ENCODE data around the gene MPV17L. TPM values are rescaled to one million over a fixed set of nuclear protein-coding genes. Genes with fewer than 3 reads are reported as not detected.
A peak's percentile ranks its signal among the peaks of the same experiment; 100 is the strongest.
"Not testable (repeated sequence)": the region's sequence is repeated elsewhere in the genome, so short reads cannot be mapped to it uniquely, and the experiment has no call there.

Gene MPV17L
- under 0.01 and 0.20 TPM in 2 replicates for total RNA-seq

- peak; percentile 1 to 38 for DNase-seq (ENCODE audit: low read depth in 2 of 2)
Measured at GRCh38 chr16:15395631-15396508, at the start of gene MPV17L. Gene MPV17L, plus strand, starts transcription at chr16:15395754. Its CDS starts 144 bp downstream, at chr16:15395898.

- DNase-seq (ENCODE audit: low read depth in 2 of 2): not testable (repeated sequence)
Measured at GRCh38 chr16:15348721-15349120, 46.8 kb upstream of the MPV17L start.

- not testable (repeated sequence) for DNase-seq (ENCODE audit: low read depth in 2 of 2)
Measured at GRCh38 chr16:15351251-15351650, 44.3 kb upstream of the MPV17L start.

GRCh38 chr16:15351745-15352144 lies 43.8 kb upstream of the MPV17L start:
- not testable (repeated sequence) for DNase-seq (ENCODE audit: low read depth in 2 of 2)

GRCh38 chr16:15352852-15353251 lies 42.7 kb upstream of the MPV17L start:
- DNase-seq (ENCODE audit: low read depth in 2 of 2): not testable (repeated sequence)

- DNase-seq (ENCODE audit: low read depth in 2 of 2): not testable (repeated sequence)
Measured at GRCh38 chr16:15354846-15355245, 40.7 kb upstream of the MPV17L start.

GRCh38 chr16:15357495-15357894 lies 38.1 kb upstream of the MPV17L start:
- not testable (repeated sequence) for DNase-seq (ENCODE audit: low read depth in 2 of 2)

GRCh38 chr16:15378194-15378593 lies 17.4 kb upstream of the MPV17L start, which contains the start of gene NPIPA5:
Gene NPIPA5, minus strand, starts transcription at chr16:15378294. Its CDS starts 0 bp downstream, at chr16:15378294.
- DNase-seq (ENCODE audit: low read depth in 2 of 2): not testable (repeated sequence)

GRCh38 chr16:15382810-15383209 lies 12.7 kb upstream of the MPV17L start:
- DNase-seq (ENCODE audit: low read depth in 2 of 2): not testable (repeated sequence)

- DNase-seq (ENCODE audit: low read depth in 2 of 2): not testable (repeated sequence)
Measured at GRCh38 chr16:15388060-15388459, 7.5 kb upstream of the MPV17L start.

- DNase-seq (ENCODE audit: low read depth in 2 of 2): not testable (repeated sequence)
Measured at GRCh38 chr16:15389916-15390315, 5.6 kb upstream of the MPV17L start.

GRCh38 chr16:15393025-15393424 lies 2.5 kb upstream of the MPV17L start:
- DNase-seq (ENCODE audit: low read depth in 2 of 2): not testable (repeated sequence)

GRCh38 chr16:15396509-15396829 lies 915 bp downstream of the MPV17L start:
- not testable (repeated sequence) for DNase-seq (ENCODE audit: low read depth in 2 of 2)

- DNase-seq (ENCODE audit: low read depth in 2 of 2): no peak
Measured at GRCh38 chr16:15396948-15397594, 1.5 kb downstream of the MPV17L start.

- DNase-seq (ENCODE audit: low read depth in 2 of 2): no peak
Measured at GRCh38 chr16:15398618-15399316, 3.2 kb downstream of the MPV17L start.

GRCh38 chr16:15399317-15399716 lies 3.8 kb downstream of the MPV17L start:
- DNase-seq (ENCODE audit: low read depth in 2 of 2): no peak

- DNase-seq (ENCODE audit: low read depth in 2 of 2): not testable (repeated sequence)
Measured at GRCh38 chr16:15400314-15400713, 4.8 kb downstream of the MPV17L start.

- DNase-seq (ENCODE audit: low read depth in 2 of 2): no peak
Measured at GRCh38 chr16:15401972-15402371, 6.4 kb downstream of the MPV17L start.

GRCh38 chr16:15403392-15403995 lies 7.9 kb downstream of the MPV17L start:
- DNase-seq (ENCODE audit: low read depth in 2 of 2): no peak

GRCh38 chr16:15404091-15404490 lies 8.5 kb downstream of the MPV17L start:
- DNase-seq (ENCODE audit: low read depth in 2 of 2): not testable (repeated sequence)

- DNase-seq (ENCODE audit: low read depth in 2 of 2): no peak
Measured at GRCh38 chr16:15404792-15405191, 9.2 kb downstream of the MPV17L start.
